CD4-positive, alpha-beta T cell treated with Interleukin-1 beta for 1 hour (primary cell): Measurements from ENCODE around the gene C10orf53.
"Not testable (repeated sequence)": the region's sequence is repeated elsewhere in the genome, so short reads cannot be mapped to it uniquely, and the experiment has no call there.

Experiments
- DNase-seq, 2 donors: peaks; one replicate each; pipeline ENCODE4 v3.0.0-alpha.2; 2020 to 2022

Gene C10orf53

GRCh38 chr10:49688920-49689319 is 9.5 kb downstream of the C10orf53 start:
- no peak for DNase-seq

DNA sequence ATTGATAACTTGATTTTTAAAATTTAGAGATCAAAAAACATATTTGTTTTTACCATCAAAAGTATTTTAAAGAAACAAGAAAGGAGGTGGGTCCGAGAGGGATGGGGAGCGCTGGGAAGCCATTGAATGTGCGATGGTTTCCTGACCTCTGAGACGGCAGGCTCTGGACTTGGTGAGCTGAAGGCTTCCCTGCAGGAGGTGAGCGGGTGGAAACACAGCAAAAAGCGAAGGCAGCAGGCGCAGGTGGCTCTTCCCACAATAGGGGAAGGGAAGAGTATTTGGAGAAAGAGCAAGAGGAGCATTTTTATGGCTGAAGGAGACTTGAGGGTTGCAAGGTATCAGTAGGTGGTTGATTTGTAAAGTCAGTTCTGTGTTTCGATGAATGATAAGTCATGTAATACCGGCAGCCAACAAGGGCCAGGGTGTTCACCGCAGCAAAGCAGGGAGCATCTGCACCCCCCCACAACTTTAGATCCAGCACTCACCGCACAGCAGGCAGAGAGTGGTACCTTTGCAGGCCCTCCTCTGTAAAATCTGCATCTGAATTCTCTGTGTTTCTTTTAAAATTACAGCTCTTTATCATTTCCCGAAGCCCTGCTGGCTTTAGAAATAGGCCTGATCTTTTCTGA is 10.5 kb downstream of the C10orf53 start:
- no peak for DNase-seq

- no peak for DNase-seq
Measured at GRCh38 chr10:49690698-49691356, 11.4 kb downstream of the C10orf53 start.

GRCh38 chr10:49691588-49691987 is 12.1 kb downstream of the C10orf53 start:
- no peak for DNase-seq

- no peak for DNase-seq
Measured at GRCh38 chr10:49694466-49694865, 15.0 kb downstream of the C10orf53 start.

DNA sequence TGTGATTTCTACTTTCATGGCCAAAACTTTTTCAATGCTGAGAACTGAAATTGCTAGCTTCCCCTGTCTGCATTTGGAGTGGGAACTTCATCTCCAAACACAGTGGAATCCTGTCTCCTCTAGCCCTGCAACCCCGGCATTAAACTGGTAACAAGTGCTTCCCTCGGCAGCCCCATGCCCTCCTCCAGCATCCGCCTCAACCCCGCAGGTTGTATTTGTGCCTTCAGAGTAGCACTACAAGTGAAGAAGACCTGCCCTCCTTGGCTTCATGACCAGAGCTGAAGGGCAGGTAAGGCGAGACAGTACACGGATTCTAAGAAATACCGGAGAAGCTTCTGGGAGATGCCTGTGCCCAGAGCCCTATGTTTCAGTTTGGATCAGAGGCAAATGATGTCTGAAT is 16.9 kb downstream of the C10orf53 start:
- DNase-seq, result no peak

DNA sequence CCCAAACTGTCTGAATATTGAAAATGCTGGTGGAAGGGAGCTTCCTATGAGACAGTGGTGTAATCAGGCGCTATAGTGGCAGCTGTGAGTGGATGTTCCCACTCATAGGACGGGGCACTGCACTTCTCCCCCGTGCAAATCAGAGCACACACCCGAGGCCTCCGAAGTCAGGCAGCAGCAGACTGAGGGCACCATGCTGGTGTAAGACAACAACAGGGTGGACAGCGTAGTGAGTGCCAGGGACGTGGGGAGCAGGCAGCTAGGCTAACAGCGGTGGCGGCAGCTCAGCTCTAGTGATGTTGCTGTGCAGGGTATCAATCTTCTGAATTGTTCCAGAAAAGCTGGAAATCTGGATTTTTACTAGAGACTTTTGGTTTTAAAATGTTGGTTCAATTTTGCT is 19.2 kb downstream of the C10orf53 start:
- DNase-seq, result no peak

GRCh38 chr10:49700211-49700610 is 20.8 kb downstream of the C10orf53 start:
- DNase-seq, result no peak

DNA sequence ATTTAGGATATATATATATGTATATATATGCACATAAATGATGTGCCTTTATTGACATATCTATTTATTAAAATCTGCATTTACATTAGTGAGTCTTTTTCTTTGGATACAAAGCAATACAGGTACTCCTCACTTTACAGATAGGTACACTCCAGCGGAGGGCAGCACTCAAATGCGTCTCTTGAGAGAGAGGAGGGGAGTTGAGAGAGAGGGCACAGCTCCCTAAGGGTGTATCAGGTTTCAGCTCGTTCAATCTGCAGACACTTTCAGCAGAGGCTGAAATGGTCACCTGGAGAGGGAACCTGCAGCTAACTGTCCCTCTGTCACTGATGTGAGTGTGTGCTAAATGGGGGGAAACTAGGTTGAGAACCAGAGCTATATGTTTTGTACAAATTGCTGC is 21.5 kb downstream of the C10orf53 start:
- DNase-seq, result no peak

DNA sequence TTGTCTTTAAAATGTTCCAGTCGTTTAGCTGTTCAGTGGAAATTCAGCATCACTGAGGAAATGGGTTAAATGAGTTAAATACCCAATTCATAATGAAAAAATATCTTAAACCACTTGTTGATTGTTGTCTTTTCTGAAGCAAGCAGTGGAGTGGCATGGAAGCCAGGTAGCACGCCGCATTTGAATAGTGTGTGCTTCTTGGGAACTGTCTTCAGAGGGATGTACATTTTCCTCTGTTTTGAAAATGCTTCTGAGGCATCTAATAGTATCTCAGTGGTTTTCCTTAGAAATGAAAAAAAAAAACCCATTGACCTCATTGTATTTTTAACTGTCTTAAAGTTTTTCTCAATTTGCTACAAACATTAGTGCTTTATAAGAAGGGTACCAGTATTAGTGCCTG is 28.1 kb downstream of the C10orf53 start:
- DNase-seq, result no peak

DNA sequence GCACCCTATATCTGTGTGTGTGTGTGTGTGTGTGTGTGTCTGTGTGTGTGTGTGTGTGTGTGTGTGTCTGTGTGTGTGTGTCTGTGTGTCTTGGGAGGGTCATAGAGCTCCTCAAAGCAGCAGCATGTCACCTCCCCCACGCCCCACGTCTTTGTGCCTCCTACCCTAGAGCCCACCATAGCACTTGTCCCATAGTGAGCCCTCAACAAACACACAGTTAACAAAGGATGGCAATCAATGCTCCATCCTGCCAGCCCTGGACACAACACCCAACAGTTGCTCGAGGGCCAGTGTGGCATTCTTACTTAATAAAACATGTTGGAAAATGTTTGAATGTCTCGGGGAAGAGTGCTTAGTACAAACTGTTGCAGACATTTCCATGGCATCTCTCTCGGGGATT is 30.5 kb downstream of the C10orf53 start:
- DNase-seq, result no peak

DNA sequence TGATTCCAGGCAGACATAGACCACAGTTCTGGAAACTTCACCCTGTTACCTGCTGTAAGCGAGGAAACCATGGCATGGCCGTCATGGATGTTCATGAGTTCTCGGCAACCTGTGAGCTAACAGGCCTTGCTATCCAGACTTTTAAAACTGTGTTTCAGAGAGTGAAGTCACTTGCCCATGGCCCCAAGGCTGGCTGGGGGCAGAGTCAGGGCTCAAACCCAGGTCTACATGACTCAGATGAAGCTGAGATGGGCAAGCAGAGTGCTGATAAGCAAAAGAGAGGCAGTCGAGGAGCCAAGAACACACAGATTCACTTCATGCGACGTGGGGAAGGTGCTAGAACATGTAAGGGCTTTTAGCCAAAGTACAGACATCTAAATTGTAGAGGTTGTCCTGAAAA is 31.5 kb downstream of the C10orf53 start:
- no peak for DNase-seq

DNA sequence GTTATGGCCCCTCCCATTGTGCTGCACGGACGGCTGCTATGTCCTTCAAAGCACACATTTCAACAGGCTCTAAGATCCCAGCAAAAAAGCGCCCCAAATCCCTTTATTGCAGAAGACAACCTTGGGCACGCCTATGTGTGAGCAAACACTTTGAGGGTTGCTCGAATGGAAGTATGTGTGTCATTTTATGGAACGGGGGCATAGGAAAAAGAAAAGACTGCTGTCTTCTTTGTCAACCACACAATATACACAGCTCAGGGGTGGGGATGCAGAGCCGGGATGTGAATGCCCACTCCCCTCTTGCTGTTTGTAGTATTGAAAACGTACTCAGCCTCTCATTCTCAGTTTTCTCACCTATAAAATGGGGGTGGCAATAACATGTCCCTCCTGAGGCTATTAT is 32.0 kb downstream of the C10orf53 start:
- no peak for DNase-seq

DNA sequence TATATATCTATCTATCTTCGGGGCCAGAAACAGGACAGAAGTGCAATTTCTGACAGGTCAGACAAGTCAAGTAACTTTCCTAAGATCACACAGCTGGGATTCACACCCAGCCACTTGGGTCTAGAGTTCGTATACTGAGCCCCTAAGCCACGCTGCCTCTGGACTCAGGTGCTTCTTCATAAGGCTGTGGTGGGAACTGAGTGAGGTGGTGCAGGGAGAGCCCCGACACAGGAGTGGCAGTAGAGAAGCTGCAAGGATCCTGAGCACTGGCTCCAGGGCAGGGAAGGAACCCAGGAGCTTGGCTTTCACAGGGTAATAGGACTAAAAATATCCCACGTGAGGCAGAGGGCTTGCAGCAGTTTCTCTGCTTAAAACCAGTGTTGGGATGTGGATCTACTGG is 33.8 kb downstream of the C10orf53 start:
- no peak for DNase-seq

- not testable (repeated sequence) for DNase-seq
Measured at GRCh38 chr10:49715157-49715556, 35.7 kb downstream of the C10orf53 start.

DNA sequence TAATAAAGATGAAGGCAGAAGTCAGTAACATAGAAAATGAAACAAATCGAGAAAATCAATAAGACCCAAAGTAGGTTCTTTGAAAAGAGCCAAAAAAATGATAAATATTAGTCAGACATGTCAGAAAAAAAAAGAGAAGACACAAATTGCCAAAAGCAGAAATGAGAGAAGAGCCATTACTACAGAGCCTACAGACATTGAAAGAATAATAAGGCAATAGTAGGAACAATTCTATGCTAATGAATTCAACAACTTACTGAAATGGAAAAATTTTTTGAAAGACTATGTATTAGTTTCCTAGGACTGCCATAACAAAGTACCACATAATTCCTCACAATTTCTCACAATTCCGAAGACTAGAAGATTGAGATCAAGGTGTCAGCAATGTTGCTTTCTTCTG is 47.1 kb downstream of the C10orf53 start:
- no peak for DNase-seq

GRCh38 chr10:49733866-49734265 is 54.4 kb downstream of the C10orf53 start:
- no peak for DNase-seq

DNA sequence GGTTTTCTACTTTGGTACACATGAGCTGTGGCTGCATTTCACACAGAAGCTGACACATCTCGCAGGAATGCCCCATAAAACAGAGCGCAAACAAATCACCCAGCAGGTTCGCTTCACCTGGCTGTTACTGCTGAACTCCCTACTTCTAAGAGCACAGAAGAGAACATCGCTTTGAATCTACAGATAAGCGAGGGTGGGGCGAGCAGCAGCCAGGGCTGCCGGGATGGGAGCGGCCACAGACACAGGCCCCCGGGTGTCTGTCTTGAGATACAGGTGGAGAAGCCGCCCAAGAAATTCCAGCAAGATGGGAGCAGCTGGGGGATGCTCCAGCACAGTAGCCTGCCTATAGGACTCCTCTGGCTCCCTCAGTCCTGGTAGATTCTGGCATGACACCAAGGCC is 55.2 kb downstream of the C10orf53 start:
- no peak for DNase-seq

DNA sequence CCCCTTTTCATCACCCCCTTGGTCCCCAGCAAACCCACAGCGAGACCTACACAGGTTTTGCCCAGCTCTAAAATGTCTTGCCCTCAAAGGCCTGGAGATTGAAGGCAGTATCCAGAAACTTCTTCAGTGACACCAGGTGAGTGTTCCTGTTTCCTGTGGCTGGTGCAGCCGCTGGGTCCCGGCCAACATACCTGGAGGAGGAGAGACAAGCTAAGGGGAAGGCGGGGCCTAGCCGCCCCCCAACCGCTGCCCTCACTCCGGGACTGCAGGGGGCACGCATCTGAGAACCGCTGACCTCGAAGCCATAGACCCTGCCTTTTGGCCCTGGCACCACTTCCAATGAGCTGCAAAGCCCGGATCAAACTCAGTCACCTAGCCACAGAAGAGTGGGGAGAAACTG is 55.7 kb downstream of the C10orf53 start:
- no peak for DNase-seq

- DNase-seq, result no peak
Measured at GRCh38 chr10:49735848-49736563, 56.6 kb downstream of the C10orf53 start.

- DNase-seq, result no peak
Measured at GRCh38 chr10:49736564-49737113, 57.2 kb downstream of the C10orf53 start.

- DNase-seq, result no peak
Measured at GRCh38 chr10:49737474-49738201, 58.2 kb downstream of the C10orf53 start.

DNA sequence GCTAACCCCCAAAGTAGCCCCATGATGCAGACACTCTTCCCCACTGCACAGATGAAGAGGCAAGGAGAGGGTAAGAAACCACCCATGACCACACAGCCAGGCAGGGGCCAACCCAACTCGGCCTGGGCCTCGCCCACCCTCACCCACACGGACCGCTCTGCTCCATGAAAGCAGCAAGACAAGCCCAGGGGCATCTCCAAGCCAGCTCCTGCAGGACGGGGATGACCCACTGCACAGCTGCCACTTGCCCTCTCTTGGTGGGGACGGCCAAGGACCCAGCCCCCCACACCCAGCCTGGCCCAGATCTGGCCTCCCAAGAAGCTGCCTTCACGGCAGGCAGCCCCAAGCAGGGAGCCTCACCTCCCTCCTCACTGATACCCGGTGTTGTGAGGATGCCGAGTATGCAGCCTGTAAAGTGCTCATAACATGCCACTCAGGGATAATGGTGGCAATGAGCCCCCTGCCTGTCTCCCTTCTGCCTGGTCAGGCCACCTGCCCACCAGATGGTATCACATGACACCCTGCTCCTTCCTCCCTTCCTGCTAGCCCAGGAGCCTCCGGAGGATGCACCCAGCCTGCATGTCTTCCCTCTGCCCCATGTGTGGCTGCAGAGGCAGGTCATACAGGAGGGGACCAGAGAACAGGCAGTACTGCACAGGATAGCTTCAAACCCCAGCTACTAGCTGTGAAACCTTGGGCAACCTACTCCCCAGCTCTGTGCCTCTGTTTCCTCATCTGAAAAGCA is 59.3 kb downstream of the C10orf53 start:
- DNase-seq, result no peak
